GM19193 (cell line): Measurements from ENCODE around the gene NUDT1.

ENCODE experiments used
- POLR2A ChIP-seq: IDR thresholded peaks from 4 replicates; pipeline ENCODE4 v1.6.1; 2011; ENCODE audit not compliant: insufficient read depth, insufficient read length; ENCODE audit errors: extremely low read depth

NUDT1 gene

GRCh38 chr7:2215851-2216250, 26.2 kb upstream of the NUDT1 start:
- TF ChIP-seq POLR2A, result no peak

- no peak for TF ChIP-seq POLR2A
These were observed 24.8 kb upstream of the NUDT1 start for GRCh38 chr7:2217206-2217605.

GRCh38 chr7:2217716-2218443, 24.1 kb upstream of the NUDT1 start:
- no peak for TF ChIP-seq POLR2A

GRCh38 chr7:2218444-2218785, 23.6 kb upstream of the NUDT1 start:
- TF ChIP-seq POLR2A, result no peak

GRCh38 chr7:2219136-2219535, 22.9 kb upstream of the NUDT1 start:
- TF ChIP-seq POLR2A, result no peak

- no peak for TF ChIP-seq POLR2A
These were observed 22.4 kb upstream of the NUDT1 start for GRCh38 chr7:2219606-2220005.

- no peak for TF ChIP-seq POLR2A
These were observed 22.0 kb upstream of the NUDT1 start for GRCh38 chr7:2220030-2220429.

GRCh38 chr7:2220506-2220905, 21.5 kb upstream of the NUDT1 start:
- TF ChIP-seq POLR2A, result no peak

- no peak for TF ChIP-seq POLR2A
These were observed 21.1 kb upstream of the NUDT1 start for GRCh38 chr7:2220954-2221353.

- no peak for TF ChIP-seq POLR2A
These were observed 19.5 kb upstream of the NUDT1 start for GRCh38 chr7:2222516-2222915.

GRCh38 chr7:2223321-2223720, 18.7 kb upstream of the NUDT1 start:
- TF ChIP-seq POLR2A, result no peak

GRCh38 chr7:2224491-2224928, 17.5 kb upstream of the NUDT1 start:
- no peak for TF ChIP-seq POLR2A

- TF ChIP-seq POLR2A, result no peak
These were observed 17.1 kb upstream of the NUDT1 start for GRCh38 chr7:2224934-2225333.

GRCh38 chr7:2225336-2225735, 16.7 kb upstream of the NUDT1 start:
- TF ChIP-seq POLR2A, result no peak

- no peak for TF ChIP-seq POLR2A
These were observed 16.2 kb upstream of the NUDT1 start for GRCh38 chr7:2225830-2226229.

GRCh38 chr7:2227699-2228098, 14.3 kb upstream of the NUDT1 start:
- no peak for TF ChIP-seq POLR2A

GRCh38 chr7:2228921-2229320, 13.1 kb upstream of the NUDT1 start:
- TF ChIP-seq POLR2A, result no peak
